Measurements from ENCODE around the gene ZKSCAN2. TPM values are rescaled to one million over a fixed set of nuclear protein-coding genes. Genes with fewer than 3 reads are reported as not detected.

ZKSCAN2 gene
- total and polyA plus RNA-seq, 2 of the 8 experiments (the other 6 are each of a cell fraction or from before 2014, with no cell fraction given) = 2.2 to 11.6 TPM

DNA sequence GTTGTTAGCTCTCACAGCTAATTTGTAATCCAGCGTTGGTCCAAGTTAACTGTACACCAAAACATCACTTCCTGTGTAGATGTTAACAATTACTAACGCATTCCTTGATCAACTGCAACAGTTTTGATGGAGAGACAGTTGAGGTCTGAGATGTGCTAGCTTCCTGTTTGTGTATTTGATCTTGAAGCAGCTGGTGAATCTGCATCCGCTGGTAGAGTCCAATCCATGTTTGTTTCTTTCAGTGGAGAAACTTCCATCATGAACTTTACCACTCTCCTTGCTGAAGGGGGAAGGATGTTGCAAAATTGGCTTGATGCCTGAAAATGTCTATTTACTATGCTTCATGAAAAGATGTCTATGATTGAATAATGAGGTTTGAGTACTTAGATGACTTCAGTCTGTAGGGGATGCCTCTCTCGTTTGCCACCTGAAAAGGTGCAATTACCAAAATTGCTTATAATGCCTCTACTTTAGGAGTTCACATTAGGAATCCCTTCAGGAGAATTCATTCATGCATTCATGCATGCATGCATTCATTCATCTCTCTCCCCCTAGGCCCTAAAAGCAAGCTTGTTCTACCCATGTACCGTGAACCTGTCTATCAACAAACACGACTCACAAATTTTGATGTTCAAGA is 39.6 kb upstream of the ZKSCAN2 start:
- Histone ChIP-seq H4K91ac (replicated peaks; ENCODE audit: insufficient read length, low read length) (no peak overlapping the region), H3K14ac (ENCODE audit: insufficient read length) (no peak overlapping the region), H3K4ac (replicated peaks; ENCODE audit: insufficient read length, low read depth, low read length) (no peak overlapping the region), H3K4me3 (ENCODE audit: extremely low read depth in 1 of 4, insufficient read depth in 2 of 4, low read depth in 3 of 4, low read length in 4 of 4) (no peak overlapping the region), H3K9me3 (ENCODE audit: insufficient read depth in 2 of 2, low read depth in 1 of 2, low read length in 1 of 2) (no peaks in the 10 kb centered on the region), H2BK12ac (ENCODE audit: low read depth, low read length) (no peak overlapping the region), H3K27me3 (replicated peaks in 1 of 4; ENCODE audit: control insufficient read depth in 3 of 4, extremely low read depth in 1 of 4, insufficient read depth in 3 of 4, low read length in 3 of 4) (no peaks in the 10 kb centered on the region), H2BK20ac (ENCODE audit: low read length) (no peak overlapping the region), H2AFZ (ENCODE audit: low read length) (no peak overlapping the region), H3K4me2 (ENCODE audit: insufficient read depth in 1 of 2, low read depth in 2 of 2, low read length in 2 of 2) (no peak overlapping the region), H3K27ac (ENCODE audit: low read depth, low read length) (no peak overlapping the region), H3K18ac (ENCODE audit: extremely low read depth, low read length) (no peak overlapping the region), H3K36me3 (ENCODE audit: control insufficient read depth in 2 of 4, insufficient read depth in 4 of 4, low read length in 3 of 4) (no peaks in the 10 kb centered on the region), H3K9ac (replicated peaks in 1 of 4; ENCODE audit: extremely low read depth in 1 of 4, low read depth in 3 of 4, low read length in 3 of 4) (no peak overlapping the region), H2BK120ac (replicated peaks; ENCODE audit: low read depth, low read length) (no peak overlapping the region), H3K56ac (replicated peaks; ENCODE audit: insufficient read length, low read depth, low read length) (no peak overlapping the region), H2BK15ac (ENCODE audit: low read length) (no peak overlapping the region), H3K79me2 (ENCODE audit: control insufficient read depth in 1 of 2, insufficient read depth in 2 of 2, low read length in 2 of 2) (no peaks in the 10 kb centered on the region), H4K5ac (ENCODE audit: insufficient read length, low read depth, low read length) (no peak overlapping the region), H3K23me2 (ENCODE audit: low read depth, low read length) (no peaks in the 10 kb centered on the region), H3K79me1 (ENCODE audit: low read depth, low read length) (no peaks in the 10 kb centered on the region), H3K4me1 (replicated peaks in 1 of 4; ENCODE audit: control insufficient read depth in 3 of 4, insufficient read depth in 4 of 4, low read length in 3 of 4) (no peaks in the 10 kb centered on the region), H3K23ac (ENCODE audit: insufficient read length) (no peak overlapping the region), H2AK5ac (ENCODE audit: low read depth, low read length) (no peak overlapping the region), H2BK5ac (ENCODE audit: low read depth, low read length) (no peak overlapping the region), H4K20me1 (replicated peaks in 1 of 2; ENCODE audit: control insufficient read depth in 1 of 2, insufficient read depth in 2 of 2, low read length in 2 of 2) (no peaks in the 10 kb centered on the region), H4K8ac (ENCODE audit: extremely low read depth, insufficient read depth, low read length) (no peak overlapping the region)
- CTCF ChIA-PET (ENCODE audit: partially characterized antibody) = interaction anchor here (1.4 to 2.2 kb wide), 3 partner anchors 11 to 21 kb away, joined by 3 to 6 read pairs (median 5); no protein-coding TSS in a partner anchor
- DNase-seq (ENCODE audit: low read depth in 1 of 2, low spot score in 2 of 2) (no peak), FAIRE-seq (peak; percentile 7)
- WGBS, 2 experiments (ENCODE audit: extremely low coverage in 1 of 2, insufficient coverage in 1 of 2, insufficient read length in 1 of 2, insufficient replicate concordance in 2 of 2, low coverage in 1 of 2, low lambda C conversion rate in 2 of 2, missing lambda C conversion rate in 1 of 2) = 91% methylated on average over 6 of the region's 6 CpGs; no CpG with 5 or more reads in 1 of the 2 experiments
- POLR2A ChIA-PET (ENCODE audit: partially characterized antibody) = no interaction called here
- TF ChIP-seq EP300 (IDR thresholded peaks at IDR 0.05; ENCODE audit: borderline replicate concordance in 1 of 2, low read depth in 2 of 2, low read length in 2 of 2) (no peak), SP1 (IDR thresholded peaks at IDR 0.05; ENCODE audit: low read depth, low read length) (no peak), USF2 (IDR thresholded peaks at IDR 0.05; ENCODE audit: low read length) (no peak), NRF1 (IDR thresholded peaks at IDR 0.05; ENCODE audit: low read depth, low read length) (no peak), CHD1 (IDR thresholded peaks at IDR 0.05; ENCODE audit: low read depth, low read length) (no peak), ASH2L (IDR thresholded peaks at IDR 0.05; ENCODE audit: low read length) (no peak)
- TF ChIP-seq, protein P1, sequence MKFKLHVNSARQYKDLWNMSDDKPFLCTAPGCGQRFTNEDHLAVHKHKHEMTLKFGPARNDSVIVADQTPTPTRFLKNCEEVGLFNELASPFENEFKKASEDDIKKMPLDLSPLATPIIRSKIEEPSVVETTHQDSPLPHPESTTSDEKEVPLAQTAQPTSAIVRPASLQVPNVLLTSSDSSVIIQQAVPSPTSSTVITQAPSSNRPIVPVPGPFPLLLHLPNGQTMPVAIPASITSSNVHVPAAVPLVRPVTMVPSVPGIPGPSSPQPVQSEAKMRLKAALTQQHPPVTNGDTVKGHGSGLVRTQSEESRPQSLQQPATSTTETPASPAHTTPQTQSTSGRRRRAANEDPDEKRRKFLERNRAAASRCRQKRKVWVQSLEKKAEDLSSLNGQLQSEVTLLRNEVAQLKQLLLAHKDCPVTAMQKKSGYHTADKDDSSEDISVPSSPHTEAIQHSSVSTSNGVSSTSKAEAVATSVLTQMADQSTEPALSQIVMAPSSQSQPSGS (IDR thresholded peaks at IDR 0.05; ENCODE audit: low read length) = no peak

All from H1 (cell line).